GM19239 (cell line): Measurements from ENCODE around the gene KPNA6.
"Not testable (repeated sequence)": the region's sequence is repeated elsewhere in the genome, so short reads cannot be mapped to it uniquely, and the experiment has no call there.

Experiments used
- DNase-seq: peaks from one replicate; pipeline ENCODE4 v3.0.0; 2011; ENCODE audit warnings: low spot score; ENCODE audit not compliant: insufficient read length
- FAIRE-seq: peaks from 2 replicates; lab custom pipeline; 2011; peaks lifted over from hg19 to GRCh38; lab: Jason Lieb, UNC

The KPNA6 gene

GRCh38 chr1:32133950-32134280 lies 26.1 kb downstream of the KPNA6 start:
- FAIRE-seq, DNase-seq: not testable (repeated sequence)

DNA sequence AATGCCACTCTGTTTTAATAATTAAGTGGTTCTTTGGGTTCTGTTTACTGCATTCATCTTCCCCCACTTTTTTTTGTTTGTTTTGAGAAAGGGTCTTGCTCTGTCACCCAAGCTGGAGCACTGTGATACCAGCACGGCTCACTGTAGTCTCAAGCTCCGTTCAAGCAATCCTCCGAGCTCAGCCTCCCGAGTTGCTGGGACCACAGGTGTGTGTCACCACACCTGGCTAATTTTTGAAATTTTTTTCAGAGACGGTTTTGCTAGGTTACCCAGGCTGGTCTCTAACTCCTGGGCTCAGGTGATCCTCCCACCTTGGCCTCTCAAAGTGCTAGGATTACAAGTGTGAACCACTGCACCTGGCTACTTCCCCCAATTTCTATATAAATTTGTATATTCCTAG lies 29.3 kb downstream of the KPNA6 start:
- no peak for DNase-seq
- no peak for FAIRE-seq

GRCh38 chr1:32138965-32139364 lies 31.1 kb downstream of the KPNA6 start:
- DNase-seq (no peak), FAIRE-seq (no peak)

- no peak for DNase-seq
- FAIRE-seq: no peak
These were observed 34.8 kb downstream of the KPNA6 start for GRCh38 chr1:32142446-32143301.

- FAIRE-seq, DNase-seq: not testable (repeated sequence)
These were observed 35.4 kb downstream of the KPNA6 start for GRCh38 chr1:32143302-32143695.

DNA sequence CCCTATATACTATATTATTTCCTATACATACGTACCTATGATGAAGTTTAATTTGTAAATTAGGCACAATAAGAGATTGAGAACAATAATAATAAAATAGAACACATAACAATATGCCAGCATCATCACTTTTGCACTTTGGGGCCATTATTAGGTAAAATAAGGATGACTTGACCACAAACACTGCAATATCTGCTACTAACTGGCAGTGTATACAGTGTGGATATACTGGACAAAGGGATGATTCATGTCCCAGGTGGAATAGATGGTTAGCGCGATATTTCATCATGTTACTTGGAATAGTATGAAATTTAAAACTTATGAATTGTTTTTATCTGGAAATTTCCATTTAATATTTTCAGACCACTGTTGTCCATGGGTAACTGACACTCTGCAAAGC lies 36.2 kb downstream of the KPNA6 start:
- FAIRE-seq: no peak
- no peak for DNase-seq

DNA sequence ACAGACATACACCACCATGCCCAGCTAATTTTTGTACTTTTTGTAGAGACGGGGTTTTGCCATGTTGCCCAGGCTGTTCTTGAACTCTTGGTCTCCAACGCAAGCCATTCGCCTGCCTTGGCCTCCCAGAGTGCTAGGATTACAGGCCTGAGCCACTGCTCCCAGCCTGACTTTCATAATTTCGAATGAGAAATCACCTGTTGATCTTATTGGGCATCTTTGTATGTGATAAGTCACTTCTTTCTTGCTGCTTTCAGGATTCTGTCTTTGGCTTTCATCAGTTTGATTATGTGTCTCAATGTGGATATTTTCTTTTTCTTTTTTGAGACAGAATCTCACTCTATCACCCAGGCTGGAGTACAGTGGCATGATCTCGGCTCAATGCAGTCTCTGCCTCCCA lies 39.9 kb downstream of the KPNA6 start:
- FAIRE-seq, DNase-seq: not testable (repeated sequence)

- DNase-seq (no peak), FAIRE-seq (no peak)
These were observed 43.0 kb downstream of the KPNA6 start for GRCh38 chr1:32150847-32151246.

GRCh38 chr1:32151319-32151787 lies 43.5 kb downstream of the KPNA6 start:
- FAIRE-seq (no peak), DNase-seq (no peak)

- DNase-seq (peak; percentile 25), FAIRE-seq (peak; percentile 83)
These were observed 51.3 kb downstream of the KPNA6 start for GRCh38 chr1:32159189-32159588.

DNA sequence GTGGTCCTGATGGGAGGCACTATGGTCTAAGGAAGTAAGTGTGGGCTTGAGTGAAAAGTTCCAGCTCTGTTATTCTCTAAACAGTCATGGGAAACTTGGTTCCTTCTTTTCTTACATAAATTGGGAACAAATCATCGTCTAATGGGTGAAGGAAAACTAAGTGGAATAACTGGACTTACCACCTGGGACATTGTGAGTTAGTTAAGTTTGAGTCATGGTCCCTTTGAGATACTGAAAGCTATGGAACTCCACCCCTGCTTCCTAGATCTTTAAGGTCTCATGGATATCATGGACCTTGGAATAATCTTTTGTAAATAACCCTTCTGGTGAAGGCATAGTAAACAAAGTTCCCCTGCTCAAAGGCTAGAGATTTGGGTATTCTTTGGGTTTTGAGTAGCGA lies 55.5 kb downstream of the KPNA6 start:
- DNase-seq (no peak), FAIRE-seq (peak; percentile 59)

- not testable (repeated sequence) for DNase-seq, FAIRE-seq
These were observed 57.8 kb downstream of the KPNA6 start for GRCh38 chr1:32165633-32166032.

- DNase-seq: no peak
- FAIRE-seq: no peak
These were observed 63.1 kb downstream of the KPNA6 start for GRCh38 chr1:32170991-32171390.

DNA sequence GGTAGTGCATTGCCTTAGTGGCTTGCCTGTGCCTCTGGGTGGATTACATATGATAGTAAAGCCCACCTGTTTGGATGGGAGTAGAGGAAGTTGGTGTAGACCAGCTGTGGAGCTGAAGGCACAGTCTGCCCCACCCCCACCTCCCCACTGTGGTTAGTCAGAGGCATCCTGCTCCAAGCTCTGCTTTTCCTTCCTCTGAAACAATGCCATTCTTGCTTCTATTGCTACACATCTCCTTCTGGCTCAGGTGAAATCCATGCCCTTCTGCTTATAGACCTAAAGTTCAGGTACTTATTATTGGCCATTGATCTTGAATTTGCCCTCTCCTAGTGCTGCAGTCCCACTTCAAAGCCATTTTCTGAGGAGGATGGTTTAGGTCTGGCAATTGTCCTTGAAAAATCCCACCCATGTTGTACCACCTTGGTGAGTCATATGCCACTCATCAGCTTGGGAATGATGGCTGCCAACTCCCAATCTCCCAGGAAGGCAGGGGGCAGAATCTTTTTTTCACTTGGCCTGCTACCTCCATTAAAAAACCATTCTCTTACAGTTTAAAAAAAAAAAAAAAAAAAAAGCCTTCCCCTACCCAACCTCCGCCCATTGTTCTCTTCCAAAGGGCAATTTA lies 64.9 kb downstream of the KPNA6 start:
- FAIRE-seq (no peak), DNase-seq (no peak)

- no peak for FAIRE-seq
- no peak for DNase-seq
These were observed 70.7 kb downstream of the KPNA6 start for GRCh38 chr1:32178380-32179192.

DNA sequence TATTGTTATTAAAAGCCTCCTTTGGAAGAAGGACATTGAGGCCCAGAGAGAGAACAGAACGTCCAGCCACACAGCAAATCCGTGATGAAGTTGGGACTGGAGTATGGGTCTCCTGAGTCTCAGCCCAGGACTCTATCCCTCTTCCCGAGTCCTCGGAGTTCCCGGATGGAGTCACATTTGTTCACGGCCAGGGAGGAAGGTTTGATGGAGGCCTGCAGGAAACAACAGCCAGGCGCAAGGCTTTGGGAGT lies 71.3 kb downstream of the KPNA6 start:
- FAIRE-seq (no peak), DNase-seq (no peak)

DNA sequence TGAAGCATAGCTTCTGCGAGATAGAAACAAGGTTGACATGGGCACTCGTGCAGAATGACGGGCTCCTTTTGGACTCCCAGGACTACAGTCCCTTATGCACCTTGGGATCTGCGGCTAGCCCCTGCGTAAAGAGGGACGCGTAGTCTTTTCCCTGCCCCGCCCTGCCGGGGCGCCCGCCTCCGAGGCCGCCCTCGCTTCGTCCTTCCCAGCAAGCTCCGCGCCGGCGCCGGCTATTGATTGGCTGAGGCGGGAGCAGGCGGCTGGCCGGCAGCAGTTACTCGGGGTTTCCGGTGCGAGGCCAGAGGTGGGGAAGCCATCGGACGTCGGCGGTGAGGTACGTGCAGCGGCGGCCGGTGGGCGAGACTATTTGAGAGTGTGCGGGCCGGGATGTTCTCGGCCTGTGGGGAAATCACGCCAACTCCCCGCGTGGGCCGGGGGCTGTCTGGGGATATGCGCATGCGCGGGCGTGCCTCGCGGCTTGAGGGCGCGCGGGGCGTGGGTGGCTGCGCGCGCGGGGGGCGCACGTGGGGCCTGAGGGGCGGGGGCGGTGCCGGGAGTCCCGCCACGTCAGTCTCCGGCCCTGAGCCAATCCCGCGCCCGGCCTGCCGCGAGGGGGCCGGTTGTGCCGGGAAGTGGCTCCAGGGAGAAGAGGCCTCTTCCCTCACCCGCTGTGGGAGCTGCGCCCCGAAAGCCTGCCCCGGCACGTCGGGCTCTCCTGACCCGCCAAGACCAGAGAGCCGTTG lies 71.8 kb downstream of the KPNA6 start, which contains the start of gene TXLNA:
TSS of gene TXLNA (plus strand) at position 233 of the 743 bp plus-strand sequence. CDS start 671 bp downstream, outside the sequence.
- peak; percentile 96 for DNase-seq
- peak; percentile 79 for FAIRE-seq

DNA sequence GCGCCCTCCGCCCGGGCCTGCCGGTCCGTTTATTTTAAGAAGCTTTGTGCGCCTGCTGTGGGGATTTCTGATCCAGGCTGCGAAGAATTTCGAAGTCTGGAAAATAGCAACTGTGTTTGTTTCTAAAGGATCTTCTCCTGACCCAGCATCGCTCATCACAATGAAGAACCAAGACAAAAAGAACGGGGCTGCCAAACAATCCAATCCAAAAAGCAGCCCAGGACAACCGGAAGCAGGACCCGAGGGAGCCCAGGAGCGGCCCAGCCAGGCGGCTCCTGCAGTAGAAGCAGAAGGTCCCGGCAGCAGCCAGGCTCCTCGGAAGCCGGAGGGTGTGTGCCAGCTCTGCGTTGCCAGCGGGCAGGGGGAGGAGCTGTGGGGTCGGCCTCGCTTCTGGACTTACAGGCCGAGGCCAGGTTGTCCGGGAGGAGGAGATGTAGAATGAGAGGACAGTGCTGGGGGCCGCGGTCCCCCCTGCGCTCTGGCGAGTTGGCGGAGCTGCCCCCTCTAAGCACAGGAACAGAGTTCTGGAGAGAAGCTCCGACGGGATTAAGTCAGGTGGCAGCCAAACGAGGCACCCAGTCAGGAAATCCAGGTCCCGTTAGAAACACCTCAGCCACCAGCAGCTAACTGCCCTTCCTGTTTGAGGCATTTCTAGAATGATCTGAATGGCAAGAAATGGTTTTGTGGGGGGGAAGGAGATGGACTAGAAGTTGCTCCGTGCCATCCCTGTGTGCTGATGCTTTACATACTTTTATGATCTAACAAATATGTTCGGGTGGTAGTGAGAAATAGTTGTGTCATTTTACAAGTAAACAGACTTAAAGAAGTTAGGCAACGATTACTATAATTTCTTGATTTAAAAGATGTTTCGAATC lies 72.6 kb downstream of the KPNA6 start:
- FAIRE-seq (peak; percentile 21), DNase-seq (peak; percentile 37)

DNA sequence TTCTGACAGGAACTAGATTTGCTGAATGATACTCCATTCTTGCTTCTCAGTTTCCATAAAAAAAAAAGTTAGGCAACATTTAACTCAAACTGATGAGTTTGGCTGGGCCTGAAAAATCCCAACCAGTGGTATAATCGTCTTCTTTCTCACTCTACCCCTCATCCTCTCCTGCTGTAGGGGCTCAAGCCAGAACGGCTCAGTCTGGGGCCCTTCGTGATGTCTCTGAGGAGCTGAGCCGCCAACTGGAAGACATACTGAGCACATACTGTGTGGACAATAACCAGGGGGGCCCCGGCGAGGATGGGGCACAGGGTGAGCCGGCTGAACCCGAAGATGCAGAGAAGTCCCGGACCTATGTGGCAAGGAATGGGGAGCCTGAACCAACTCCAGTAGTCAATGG lies 73.2 kb downstream of the KPNA6 start:
- DNase-seq (no peak), FAIRE-seq (no peak)
